Kidney (tissue), 14 donors: Measurements from ENCODE around the gene RAB13. TPM values are rescaled to one million over a fixed set of nuclear protein-coding genes. Genes with fewer than 3 reads are reported as not detected.

Experiments
- DNase-seq, 5 donors: peaks; one replicate each; pipeline ENCODE4 v3.0.0-alpha.2; 2013 to 2020
- FAIRE-seq: peaks from 2 replicates; lab custom pipeline; 2012; peaks lifted over from hg19 to GRCh38; lab: Jason Lieb, UNC
- H3K27ac ChIP-seq, 2 donors: one replicate each; pipeline ENCODE4 v1.7.0; 2013; ENCODE audit warnings: low read depth in 2 of 2, low read length in 2 of 2, inconsistent platforms in 1 of 2
- H3K27me3 ChIP-seq: one replicate; pipeline ENCODE4 v1.7.1; 2013; ENCODE audit warnings: low read length, inconsistent platforms; ENCODE audit not compliant: control insufficient read depth, insufficient read depth
- H3K36me3 ChIP-seq, 3 donors: one replicate each; pipeline versions ENCODE4 v1.7.0 to v1.7.1; 2013; ENCODE audit warnings: low read length in 3 of 3, control low read depth in 1 of 3, inconsistent platforms in 1 of 3; ENCODE audit not compliant: insufficient read depth in 3 of 3, control insufficient read depth in 2 of 3
- H3K4me1 ChIP-seq, 3 donors: one replicate each; pipeline versions ENCODE4 v1.7.0 to v1.7.1; 2013; ENCODE audit warnings: low read length in 3 of 3, inconsistent platforms in 1 of 3, low read depth in 1 of 3; ENCODE audit not compliant: control insufficient read depth in 2 of 3, insufficient read depth in 2 of 3
- H3K4me3 ChIP-seq, 3 donors: one replicate each; pipeline versions ENCODE4 v1.7.0 to v1.8.1; 2013; ENCODE audit warnings: low read length in 3 of 3, control low read depth in 1 of 3, inconsistent platforms in 1 of 3
- H3K9ac ChIP-seq, 3 donors: one replicate each; pipeline versions ENCODE4 v1.7.0 to v1.7.1; 2013; ENCODE audit warnings: low read length in 3 of 3, control low read depth in 1 of 3, inconsistent platforms in 1 of 3
- H3K9me3 ChIP-seq, 3 donors: one replicate each; pipeline versions ENCODE4 v1.7.0 to v1.7.1; 2013; ENCODE audit warnings: low read length in 3 of 3, control low read depth in 1 of 3, inconsistent platforms in 1 of 3; ENCODE audit not compliant: control insufficient read depth in 2 of 3, insufficient read depth in 1 of 3
- CTCF ChIP-seq: IDR thresholded peaks from 3 replicates; pipeline ENCODE4 v1.5.1; 2012; ENCODE audit warnings: mild to moderate bottlenecking, moderate library complexity, borderline replicate concordance; ENCODE audit not compliant: insufficient read depth; ENCODE audit errors: extremely low read depth
- intact Hi-C: fragments of 100-400 bp; cut with DNase I; formaldehyde crosslinking; loops from one replicate; pipeline ENCODE4 v1.11.1; 2022
- microRNA-seq: library from miRNA; unstranded; fragments of <30 nt; microRNA quantifications from one replicate; pipeline ENCODE4 v1.2.0, GENCODE V29; 2020
- polyA plus RNA-seq: library from polyadenylated mRNA; stranded (reverse); fragments of 350-450 nt; fragmentation: Illumina TruSeq; extraction: RNeasy Lipid Tissue Mini Kit (QIAGEN cat#74804); gene quantifications from one replicate; pipeline ENCODE4 v1.2.3, GENCODE V29; 2014; ENCODE audit warnings: low read depth, low replicate concordance; ENCODE audit not compliant: insufficient read depth
- total RNA-seq: library from RNA; stranded (reverse); fragmentation: NEBNext Ultra II Directional; extraction: Animal tissue kit (Norgen Biotek cat#: 25700); gene quantifications from one replicate; pipeline ENCODE4 v1.2.1, GENCODE V29; 2021
- donor health status: control.
- donor health status: control.
- donor health status: control.
- donor health status: control.
- donor health status: control.
- donor health status: DM: yes; HTN: yes; CAD: no.
- donor health status: Normal renal cell carcinoma (clear cell type).

Gene RAB13
- total and polyA plus RNA-seq, 2 donors from 2014 or later: 142 to 226 TPM

- TF ChIP-seq CTCF: no peak
- DNase-seq: peak in 1 of 5 donors; percentile 57
- Histone ChIP-seq H3K27ac (no peak overlapping the region), H3K9me3 (no peaks in the 10 kb centered on the region), H3K4me1 (peaks cover 0 to 5% (median 0%) of the 10 kb centered on the region in 3 donors), H3K4me3 (no peak overlapping the region), H3K9ac (no peak overlapping the region), H3K27me3 (no peaks in the 10 kb centered on the region), H3K36me3 (peaks cover 0 to 50% (median 25%) of the 10 kb centered on the region in 3 donors)
- FAIRE-seq: no peak
- intact Hi-C loops: no loop called here
Measured at GRCh38 chr1:153932156-153933131, 53.7 kb downstream of the RAB13 start.

Small RNAs within 50 kb of the gene (microRNA-seq; reads per million reads assigned to microRNA genes)
- gene MIR6737: not detected

Other genes with a start within 250 kb of the RAB13 start
- 54.0 TPM for gene SLC27A3, start 210.9 kb downstream of the RAB13 start, total RNA-seq
- gene SLC27A3, start 210.9 kb downstream of the RAB13 start, polyA plus RNA-seq: 36.9 TPM
- gene GATAD2B, start 63.4 kb downstream of the RAB13 start, total RNA-seq: 49.0 TPM
- gene GATAD2B, start 63.4 kb downstream of the RAB13 start, polyA plus RNA-seq: 3.6 TPM
- gene DENND4B, start 39.6 kb downstream of the RAB13 start, total RNA-seq: 60.6 TPM
- gene DENND4B, start 39.6 kb downstream of the RAB13 start, polyA plus RNA-seq: 13.2 TPM
- 44.8 TPM for gene CRTC2, start 27.7 kb downstream of the RAB13 start, total RNA-seq
- 28.6 TPM for gene CRTC2, start 27.7 kb downstream of the RAB13 start, polyA plus RNA-seq
- gene SLC39A1, start 22.8 kb downstream of the RAB13 start, total RNA-seq: 125 TPM
- 106 TPM for gene SLC39A1, start 22.8 kb downstream of the RAB13 start, polyA plus RNA-seq
- gene CREB3L4, start 18.4 kb downstream of the RAB13 start, total RNA-seq: 10.9 TPM
- gene CREB3L4, start 18.4 kb downstream of the RAB13 start, polyA plus RNA-seq: 9.3 TPM
- gene JTB, start 8.7 kb downstream of the RAB13 start, total RNA-seq: 97.0 TPM
- 188 TPM for gene JTB, start 8.7 kb downstream of the RAB13 start, polyA plus RNA-seq
- 1,447 TPM for gene RPS27, start 4.4 kb upstream of the RAB13 start, total RNA-seq
- gene RPS27, start 4.4 kb upstream of the RAB13 start, polyA plus RNA-seq: 4,953 TPM
- 0.06 TPM for gene NUP210L, start 168.7 kb upstream of the RAB13 start, total RNA-seq
- not detected for gene NUP210L, start 168.7 kb upstream of the RAB13 start, polyA plus RNA-seq
- gene TPM3, start 205.8 kb upstream of the RAB13 start, total RNA-seq: 315 TPM
- 156 TPM for gene TPM3, start 205.8 kb upstream of the RAB13 start, polyA plus RNA-seq
- gene CFAP141, start 220.0 kb upstream of the RAB13 start, total RNA-seq: not detected
- gene CFAP141, start 220.0 kb upstream of the RAB13 start, polyA plus RNA-seq: not detected
- 131 TPM for gene UBAP2L, start 234.6 kb upstream of the RAB13 start, total RNA-seq
- gene UBAP2L, start 234.6 kb upstream of the RAB13 start, polyA plus RNA-seq: 46.2 TPM